Dedifferentiated amniotic fluid mesenchymal stem cell (primary cell): Measurements from ENCODE around the gene ADPRS.

Source experiments
- DNase-seq: peaks from one replicate; pipeline ENCODE4 v3.0.0-alpha.2; 2016; ENCODE audit errors: extremely low spot score

Gene ADPRS

GRCh38 chr1:36087233-36088123, 1.2 kb upstream of the ADPRS start:
- no peak for DNase-seq

GRCh38 chr1:36088265-36088576, 471 bp upstream of the ADPRS start:
- DNase-seq: no peak

GRCh38 chr1:36089393-36090121, 865 bp downstream of the ADPRS start:
- peak; percentile 29 for DNase-seq

GRCh38 chr1:36091141-36091540, 2.4 kb downstream of the ADPRS start:
- no peak for DNase-seq

- no peak for DNase-seq
Measured at GRCh38 chr1:36091698-36092097, 3.0 kb downstream of the ADPRS start.

GRCh38 chr1:36092166-36092797, 3.6 kb downstream of the ADPRS start:
- DNase-seq: no peak

- DNase-seq: no peak
Measured at GRCh38 chr1:36092798-36093185, 4.1 kb downstream of the ADPRS start.

- DNase-seq: no peak
Measured at GRCh38 chr1:36093226-36093625, 4.5 kb downstream of the ADPRS start.

- no peak for DNase-seq
Measured at GRCh38 chr1:36093929-36094328, 5.2 kb downstream of the ADPRS start.

GRCh38 chr1:36094621-36095061, 5.9 kb downstream of the ADPRS start:
- no peak for DNase-seq

GRCh38 chr1:36095760-36096405, 7.2 kb downstream of the ADPRS start:
- DNase-seq: no peak

GRCh38 chr1:36096500-36097432, 8.1 kb downstream of the ADPRS start:
- no peak for DNase-seq

- DNase-seq: no peak
Measured at GRCh38 chr1:36097693-36098585, 9.2 kb downstream of the ADPRS start.

- DNase-seq: no peak
Measured at GRCh38 chr1:36098650-36099365, 10.1 kb downstream of the ADPRS start.

- DNase-seq: peak; percentile 52
Measured at GRCh38 chr1:36099681-36100341, 11.1 kb downstream of the ADPRS start.

GRCh38 chr1:36100376-36100775, 11.7 kb downstream of the ADPRS start:
- DNase-seq: no peak

- DNase-seq: no peak
Measured at GRCh38 chr1:36101546-36101945, 12.9 kb downstream of the ADPRS start.

- DNase-seq: no peak
Measured at GRCh38 chr1:36106269-36106668, 17.6 kb downstream of the ADPRS start.

GRCh38 chr1:36107394-36107793, 18.7 kb downstream of the ADPRS start:
- no peak for DNase-seq
